GM21447 (cell line): ENCODE measurements around the gene FAM89A.
"Not testable (repeated sequence)": the region's sequence is repeated elsewhere in the genome, so short reads cannot be mapped to it uniquely, and the experiment has no call there.

Experiments
- ATAC-seq: cut with Tn5 transposase; IDR thresholded peaks from one replicate; pipeline ENCODE4 v1.9.1; 2021; ENCODE audit not compliant: unreplicated experiment

The FAM89A gene

GRCh38 chr1:231037585-231038517 lies 2.2 kb downstream of the FAM89A start:
- ATAC-seq, result no peak

GRCh38 chr1:231036416-231036815 lies 3.6 kb downstream of the FAM89A start:
- no peak for ATAC-seq

GRCh38 chr1:231035799-231036198 lies 4.3 kb downstream of the FAM89A start:
- no peak for ATAC-seq

GRCh38 chr1:231032963-231033362 lies 7.1 kb downstream of the FAM89A start:
- ATAC-seq, result no peak

GRCh38 chr1:231029841-231030240 lies 10.2 kb downstream of the FAM89A start:
- ATAC-seq, result no peak

- not testable (repeated sequence) for ATAC-seq
These were observed 10.8 kb downstream of the FAM89A start for GRCh38 chr1:231029247-231029646.

GRCh38 chr1:231028682-231029081 lies 11.4 kb downstream of the FAM89A start:
- ATAC-seq, result no peak

GRCh38 chr1:231027971-231028370 lies 12.1 kb downstream of the FAM89A start:
- ATAC-seq, result no peak

GRCh38 chr1:231027136-231027925 lies 12.7 kb downstream of the FAM89A start:
- no peak for ATAC-seq

- ATAC-seq, result no peak
These were observed 13.5 kb downstream of the FAM89A start for GRCh38 chr1:231026576-231026975.

- no peak for ATAC-seq
These were observed 16.9 kb downstream of the FAM89A start for GRCh38 chr1:231023150-231023549.

GRCh38 chr1:231022543-231022942 lies 17.5 kb downstream of the FAM89A start:
- ATAC-seq, result not testable (repeated sequence)

GRCh38 chr1:231021540-231022031 lies 18.5 kb downstream of the FAM89A start:
- no peak for ATAC-seq

- ATAC-seq, result no peak
These were observed 19.2 kb downstream of the FAM89A start for GRCh38 chr1:231020816-231021215.

- no peak for ATAC-seq
These were observed 19.9 kb downstream of the FAM89A start for GRCh38 chr1:231020139-231020601.

- no peak for ATAC-seq
These were observed 20.3 kb downstream of the FAM89A start for GRCh38 chr1:231019711-231020110.

GRCh38 chr1:231016966-231017365 lies 23.1 kb downstream of the FAM89A start:
- no peak for ATAC-seq

GRCh38 chr1:231016234-231016633 lies 23.8 kb downstream of the FAM89A start:
- ATAC-seq, result no peak

GRCh38 chr1:231013391-231014015 lies 26.6 kb downstream of the FAM89A start:
- no peak for ATAC-seq

GRCh38 chr1:231011963-231012362 lies 28.1 kb downstream of the FAM89A start:
- ATAC-seq, result no peak

- no peak for ATAC-seq
These were observed 28.7 kb downstream of the FAM89A start for GRCh38 chr1:231011360-231011759.
